OCI-LY7 (cell line): Measurements from ENCODE around the gene ESYT2.

ENCODE experiments used
- EZH2phosphoT487 ChIP-seq: fragments of 200-600 bp; sonication (generic); IDR thresholded peaks from 2 replicates; pipeline ENCODE4 v1.6.1; 2018; ENCODE audit warnings: low read depth, borderline replicate concordance, mild to moderate bottlenecking, mixed run types, antibody characterized with exemption, low read length, moderate library complexity, mixed read lengths
- TF ChIP-seq, protein P1 (sequence below): fragments of 200-600 bp; sonication (generic); conservative IDR thresholded peaks from 2 replicates; pipeline ENCODE4 v1.5.1; 2014; ENCODE audit warnings: mild to moderate bottlenecking, antibody characterized with exemption, low read length, moderate library complexity, mixed read lengths

DNA sequence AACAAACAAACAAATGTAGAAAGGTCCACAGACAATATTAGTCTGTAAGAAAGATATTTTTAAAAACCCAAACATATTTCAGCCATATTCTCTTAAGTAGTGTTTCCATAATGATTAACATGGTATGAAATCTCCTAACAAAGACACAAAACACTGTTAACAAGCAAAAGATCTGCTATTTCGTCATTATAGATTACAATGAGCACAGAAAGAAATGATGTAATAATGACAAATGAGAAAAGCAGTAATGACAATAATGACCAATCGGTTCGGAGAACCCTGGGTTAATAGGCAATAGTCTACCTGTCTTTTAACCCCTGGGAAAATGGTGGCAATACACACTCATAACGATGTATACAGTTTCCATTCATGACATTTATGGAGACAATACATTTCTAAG lies 85.2 kb downstream of the ESYT2 start:
- no peak for TF ChIP-seq EZH2phosphoT487
- TF ChIP-seq, protein P1, sequence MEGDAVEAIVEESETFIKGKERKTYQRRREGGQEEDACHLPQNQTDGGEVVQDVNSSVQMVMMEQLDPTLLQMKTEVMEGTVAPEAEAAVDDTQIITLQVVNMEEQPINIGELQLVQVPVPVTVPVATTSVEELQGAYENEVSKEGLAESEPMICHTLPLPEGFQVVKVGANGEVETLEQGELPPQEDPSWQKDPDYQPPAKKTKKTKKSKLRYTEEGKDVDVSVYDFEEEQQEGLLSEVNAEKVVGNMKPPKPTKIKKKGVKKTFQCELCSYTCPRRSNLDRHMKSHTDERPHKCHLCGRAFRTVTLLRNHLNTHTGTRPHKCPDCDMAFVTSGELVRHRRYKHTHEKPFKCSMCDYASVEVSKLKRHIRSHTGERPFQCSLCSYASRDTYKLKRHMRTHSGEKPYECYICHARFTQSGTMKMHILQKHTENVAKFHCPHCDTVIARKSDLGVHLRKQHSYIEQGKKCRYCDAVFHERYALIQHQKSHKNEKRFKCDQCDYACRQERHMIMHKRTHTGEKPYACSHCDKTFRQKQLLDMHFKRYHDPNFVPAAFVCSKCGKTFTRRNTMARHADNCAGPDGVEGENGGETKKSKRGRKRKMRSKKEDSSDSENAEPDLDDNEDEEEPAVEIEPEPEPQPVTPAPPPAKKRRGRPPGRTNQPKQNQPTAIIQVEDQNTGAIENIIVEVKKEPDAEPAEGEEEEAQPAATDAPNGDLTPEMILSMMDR: no peak
